Left lung (tissue), 10 donors: Measurements from ENCODE around the gene PIGB. TPM values are rescaled to one million over a fixed set of nuclear protein-coding genes. Genes with fewer than 3 reads are reported as not detected.
"Not testable (repeated sequence)": the region's sequence is repeated elsewhere in the genome, so short reads cannot be mapped to it uniquely, and the experiment has no call there.

Source experiments
- ATAC-seq: fragments of 200-7000 bp; cut with Tn5 transposase; one replicate; pipeline ENCODE4 v1.9.1; 2020; ENCODE audit warnings: moderate library complexity
- DNase-seq, 4 donors: peaks; one replicate each; pipeline ENCODE4 v3.0.0-alpha.2; 2013 to 2020
- H3K27ac ChIP-seq, 2 donors: fragments of 200-600 bp; sonication (generic) in 1 of 2; one replicate each; pipeline versions ENCODE4 v1.5.0 to v1.8.0; 2020 to 2021
- H3K27me3 ChIP-seq, 2 donors: fragments of 200-600 bp; sonication (generic) in 1 of 2; one replicate each; pipeline versions ENCODE4 v1.5.0 to v1.8.0; 2020 to 2021
- H3K36me3 ChIP-seq, 2 donors: fragments of 200-600 bp; sonication (generic) in 1 of 2; one replicate each; pipeline versions ENCODE4 v1.5.0 to v1.8.0; 2020 to 2021
- H3K4me1 ChIP-seq, 2 donors: fragments of 200-600 bp; one replicate each; pipeline ENCODE4 v1.8.0; 2021
- H3K4me3 ChIP-seq, 2 donors: fragments of 200-600 bp; sonication (generic) in 1 of 2; one replicate each; pipeline versions ENCODE4 v1.5.0 to v1.8.0; 2020 to 2021; ENCODE audit warnings: mild to moderate bottlenecking in 1 of 2
- H3K9me3 ChIP-seq, 2 donors: fragments of 200-600 bp; sonication (generic) in 1 of 2; one replicate each; pipeline versions ENCODE4 v1.5.0 to v1.8.0; 2020 to 2021
- intact Hi-C, 2 donors: fragments of 100-400 bp; cut with DNase I; formaldehyde crosslinking; loops; one replicate each; pipeline versions ENCODE4 v1.11.2 to v1.14.2; 2022
- polyA plus RNA-seq, 6 donors: library from polyadenylated mRNA; unstranded; fragments of 120-200 nt; gene quantifications; one replicate each; pipeline ENCODE4 v1.2.1, GENCODE V29; 2013; ENCODE audit not compliant: insufficient read length in 6 of 6
- total RNA-seq, 2 donors: library from RNA; stranded (reverse); fragmentation: NEBNext Ultra II Directional; extraction: Animal tissue kit (Norgen Biotek cat#: 25700); gene quantifications; one replicate each; pipeline ENCODE4 v1.2.1, GENCODE V29; 2021
- TF ChIP-seq, protein P1 (sequence below), 2 donors: fragments of 200-600 bp; sonication (generic) in 1 of 2; IDR thresholded peaks; one replicate each; pipeline versions ENCODE4 v1.5.0 to v1.8.0; 2021; ENCODE audit warnings: antibody characterized with exemption in 2 of 2
- donor health status: DM: no; HTN: yes; CAD: no.
- donor health status: DM: no; HTN: no; CAD: no.

The PIGB gene
- total and polyA plus RNA-seq, 8 donors, result 13.6 to 25.3 (median 19.8) TPM

GRCh38 chr15:55277715-55278114 lies 41.3 kb upstream of the PIGB start:
- Histone ChIP-seq H3K27me3 (no peaks in the 10 kb centered on the region), H3K36me3 (no peaks in the 10 kb centered on the region), H3K4me1 (peaks cover 18 to 88% of the 10 kb centered on the region in 2 donors), H3K9me3 (no peaks in the 10 kb centered on the region), H3K27ac (peak overlapping the region; percentile 23 to 71), H3K4me3 (no peak overlapping the region)
- ATAC-seq (no peak), DNase-seq (no peak)
- intact Hi-C loops, result no loop called here
- TF ChIP-seq, protein P1, sequence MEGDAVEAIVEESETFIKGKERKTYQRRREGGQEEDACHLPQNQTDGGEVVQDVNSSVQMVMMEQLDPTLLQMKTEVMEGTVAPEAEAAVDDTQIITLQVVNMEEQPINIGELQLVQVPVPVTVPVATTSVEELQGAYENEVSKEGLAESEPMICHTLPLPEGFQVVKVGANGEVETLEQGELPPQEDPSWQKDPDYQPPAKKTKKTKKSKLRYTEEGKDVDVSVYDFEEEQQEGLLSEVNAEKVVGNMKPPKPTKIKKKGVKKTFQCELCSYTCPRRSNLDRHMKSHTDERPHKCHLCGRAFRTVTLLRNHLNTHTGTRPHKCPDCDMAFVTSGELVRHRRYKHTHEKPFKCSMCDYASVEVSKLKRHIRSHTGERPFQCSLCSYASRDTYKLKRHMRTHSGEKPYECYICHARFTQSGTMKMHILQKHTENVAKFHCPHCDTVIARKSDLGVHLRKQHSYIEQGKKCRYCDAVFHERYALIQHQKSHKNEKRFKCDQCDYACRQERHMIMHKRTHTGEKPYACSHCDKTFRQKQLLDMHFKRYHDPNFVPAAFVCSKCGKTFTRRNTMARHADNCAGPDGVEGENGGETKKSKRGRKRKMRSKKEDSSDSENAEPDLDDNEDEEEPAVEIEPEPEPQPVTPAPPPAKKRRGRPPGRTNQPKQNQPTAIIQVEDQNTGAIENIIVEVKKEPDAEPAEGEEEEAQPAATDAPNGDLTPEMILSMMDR (IDR thresholded peaks at IDR 0.05), result no peak

DNA sequence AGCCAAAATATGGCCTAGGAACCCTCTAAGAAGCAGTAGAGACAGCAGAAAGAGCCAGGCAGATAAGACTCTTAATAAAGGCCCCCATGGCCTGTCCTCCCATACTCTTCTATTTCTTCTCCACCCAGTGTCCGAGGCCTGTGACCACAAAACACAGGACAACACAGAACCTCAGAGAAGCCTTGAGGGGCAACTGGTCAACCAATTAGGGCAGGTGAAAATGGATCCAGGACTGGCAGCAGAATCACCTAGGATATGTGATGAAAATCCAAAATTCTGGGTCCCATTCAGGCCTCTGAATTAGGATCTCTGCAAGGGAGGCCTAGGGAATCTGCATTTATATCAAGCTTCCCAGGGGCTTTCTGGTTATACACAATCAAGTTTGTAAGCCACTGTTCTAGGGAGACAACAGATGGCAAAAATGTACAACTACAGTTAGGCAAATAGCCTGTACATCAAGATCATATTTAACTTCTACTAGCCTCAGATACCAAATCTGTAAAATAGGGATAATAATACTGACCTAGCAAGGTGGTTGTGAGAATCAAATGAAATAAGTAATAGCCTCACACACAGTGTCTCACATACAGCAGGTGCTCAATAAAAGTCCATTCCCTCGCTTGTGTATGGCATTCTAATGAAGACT lies 39.8 kb upstream of the PIGB start:
- H3K9me3 ChIP-seq, result no peaks in the 10 kb centered on the region
- intact Hi-C loops, result no loop called here
- peak overlapping the region; percentile 55 to 82 for H3K27ac ChIP-seq
- no peaks in the 10 kb centered on the region for H3K27me3 ChIP-seq
- no peaks in the 10 kb centered on the region for H3K36me3 ChIP-seq
- ATAC-seq, result no peak
- peaks cover 33 to 97% of the 10 kb centered on the region in 2 donors for H3K4me1 ChIP-seq
- no peak overlapping the region for H3K4me3 ChIP-seq
- TF ChIP-seq, protein P1 (IDR thresholded peaks at IDR 0.05), result no peak
- no peak for DNase-seq

DNA sequence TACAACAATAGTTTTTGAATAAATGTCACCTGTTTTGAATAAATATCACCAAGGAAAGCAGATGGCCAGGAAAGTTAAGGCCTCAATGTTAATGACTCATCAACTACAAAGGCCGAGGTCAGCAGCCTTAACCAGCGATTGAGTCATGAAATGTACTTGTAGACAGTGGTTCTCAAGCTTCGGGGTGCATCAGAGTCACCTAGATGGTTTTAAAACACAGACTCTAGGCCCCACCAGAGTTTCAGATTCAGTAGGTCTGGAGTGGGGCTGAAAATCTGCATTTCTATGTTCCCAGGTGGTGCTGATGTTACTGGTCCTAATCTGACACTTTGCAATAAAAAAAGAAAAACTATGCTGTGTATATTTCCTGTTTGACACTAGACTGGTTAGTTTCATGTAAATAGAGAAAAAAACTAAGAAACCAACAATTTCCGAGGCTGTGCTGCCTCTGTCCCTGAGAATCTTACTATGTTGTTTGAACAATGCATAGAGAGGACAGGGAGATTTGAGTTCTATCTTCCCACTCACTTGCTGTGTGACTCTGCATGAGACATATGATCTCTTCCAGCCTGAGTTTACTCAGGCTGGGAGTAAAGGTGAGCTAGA lies 39.2 kb upstream of the PIGB start:
- H3K4me3 ChIP-seq, result no peak overlapping the region
- H3K27ac ChIP-seq, result peak overlapping the region; percentile 55 to 82
- TF ChIP-seq, protein P1 (IDR thresholded peaks at IDR 0.05), result no peak
- DNase-seq (no peak), ATAC-seq (peak; percentile 53)
- H3K4me1 ChIP-seq, result peaks cover 34 to 98% of the 10 kb centered on the region in 2 donors
- H3K27me3 ChIP-seq, result no peaks in the 10 kb centered on the region
- H3K36me3 ChIP-seq, result no peaks in the 10 kb centered on the region
- intact Hi-C loops, result no loop called here
- H3K9me3 ChIP-seq, result no peaks in the 10 kb centered on the region

DNA sequence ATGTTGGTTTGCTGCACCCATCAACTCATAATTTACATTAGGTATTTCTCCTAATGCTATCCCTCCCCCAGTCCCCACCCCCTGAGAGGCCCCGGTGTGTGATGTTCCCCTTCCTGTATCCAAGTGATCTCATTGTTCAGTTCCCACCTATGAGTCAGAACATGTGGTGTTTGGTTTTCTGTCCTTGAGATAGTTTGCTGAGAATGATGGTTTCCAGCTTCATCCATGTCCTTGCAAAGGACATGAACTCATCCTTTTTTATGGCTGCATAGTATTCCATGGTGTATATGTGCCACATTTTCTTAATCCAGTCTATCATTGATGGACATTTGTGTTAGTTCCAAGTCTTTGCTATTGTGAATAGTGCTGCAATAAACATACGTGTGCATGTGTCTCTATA lies 38.4 kb upstream of the PIGB start:
- intact Hi-C loops, H3K9me3 ChIP-seq, DNase-seq, H3K4me3 ChIP-seq, ATAC-seq, H3K27me3 ChIP-seq, H3K36me3 ChIP-seq: not testable (repeated sequence)
- Histone ChIP-seq H3K27ac (peak overlapping the region in 1 of 2 donors; percentile 82), H3K4me1 (peaks cover 39 to 98% of the 10 kb centered on the region in 2 donors)

DNA sequence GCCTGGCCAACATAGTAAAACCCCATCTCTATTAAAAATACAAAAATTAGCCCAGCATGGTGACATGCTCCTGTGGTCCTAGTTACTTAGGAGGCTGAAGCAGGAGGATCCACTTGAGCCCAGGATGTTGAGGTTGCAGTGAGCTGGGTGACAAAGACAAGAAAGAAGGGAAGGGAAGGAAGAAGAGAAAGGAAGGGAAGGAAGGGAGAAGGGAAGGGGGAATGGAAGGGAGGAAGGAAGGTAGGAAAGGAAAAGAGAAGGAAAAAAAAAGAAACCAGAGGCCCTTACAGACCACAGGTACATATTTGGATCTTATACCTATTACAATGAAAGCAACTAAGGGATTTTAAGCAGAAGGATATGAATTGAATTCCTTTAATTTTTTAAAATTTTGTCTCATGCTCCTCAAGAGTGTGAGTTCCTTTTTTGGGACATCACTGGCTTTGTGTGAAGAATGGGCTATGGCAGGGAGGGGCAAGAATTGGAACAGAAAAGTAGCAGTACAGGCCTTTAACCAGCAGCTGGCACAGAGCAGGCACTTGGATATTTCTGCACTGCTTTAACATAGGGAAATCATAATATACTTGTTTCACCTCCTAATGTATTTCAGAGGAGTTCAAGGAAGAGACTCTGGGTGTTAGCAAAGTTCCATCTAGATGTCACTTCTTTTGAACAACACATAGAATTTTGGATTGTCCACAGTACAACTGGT lies 37.3 kb upstream of the PIGB start:
- intact Hi-C loops, result no loop called here
- H3K27me3 ChIP-seq, result no peaks in the 10 kb centered on the region
- no peak for DNase-seq
- H3K4me1 ChIP-seq, result peaks cover 39 to 98% of the 10 kb centered on the region in 2 donors
- peak overlapping the region; percentile 75 to 82 for H3K27ac ChIP-seq
- no peaks in the 10 kb centered on the region for H3K36me3 ChIP-seq
- TF ChIP-seq, protein P1 (IDR thresholded peaks at IDR 0.05), result no peak
- H3K4me3 ChIP-seq, result no peak overlapping the region
- no peak for ATAC-seq
- no peaks in the 10 kb centered on the region for H3K9me3 ChIP-seq
